Testis (tissue), 2 donors: ENCODE results near the gene ALPK3.

Source experiments
- CTCF ChIP-seq, 3 experiments: fragments of 450-650 bp in 2 of 3; fragments of 200-600 bp in 1 of 3; sonication (generic) in 1 of 3; IDR thresholded peaks; one replicate each; pipeline ENCODE4 v1.5.1; 2016 to 2019; ENCODE audit warnings: antibody characterized with exemption in 3 of 3, mild to moderate bottlenecking in 2 of 3, moderate library complexity in 1 of 3
- POLR2A ChIP-seq: fragments of 450-650 bp; IDR thresholded peaks from one replicate; pipeline ENCODE4 v1.6.1; 2017; ENCODE audit warnings: antibody characterized with exemption, mild to moderate bottlenecking, moderate library complexity

DNA sequence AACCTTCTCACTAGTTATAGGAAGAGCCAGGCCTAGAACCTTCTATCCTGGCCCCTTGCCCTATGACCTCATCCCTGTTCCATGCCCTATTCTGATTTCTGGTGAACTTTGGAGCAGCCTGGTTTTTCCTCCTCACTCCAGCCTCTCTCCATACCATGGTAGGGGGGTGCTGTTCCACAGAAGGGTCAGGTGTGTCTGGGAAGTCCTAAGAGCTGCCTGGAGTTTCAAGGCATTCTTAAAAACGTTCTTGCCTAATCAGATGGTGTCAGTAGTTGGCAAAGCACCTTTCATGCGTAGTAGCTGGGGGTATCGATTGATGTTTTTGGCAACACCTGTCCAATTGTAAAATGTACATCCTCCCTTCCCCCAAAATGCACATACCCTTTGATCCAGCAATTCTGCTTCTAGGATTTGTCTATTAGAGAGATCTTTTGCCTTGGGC lies 16.8 kb upstream of the ALPK3 start:
- TF ChIP-seq CTCF (IDR thresholded peaks at IDR 0.05) (no peak), POLR2A (no peak)
